ENCODE results near the gene MGARP. TPM values are rescaled to one million over a fixed set of nuclear protein-coding genes. Genes with fewer than 3 reads are reported as not detected.

MGARP gene
- polyA plus RNA-seq, 1 donor from 2014 or later, result 1.3 TPM

DNA sequence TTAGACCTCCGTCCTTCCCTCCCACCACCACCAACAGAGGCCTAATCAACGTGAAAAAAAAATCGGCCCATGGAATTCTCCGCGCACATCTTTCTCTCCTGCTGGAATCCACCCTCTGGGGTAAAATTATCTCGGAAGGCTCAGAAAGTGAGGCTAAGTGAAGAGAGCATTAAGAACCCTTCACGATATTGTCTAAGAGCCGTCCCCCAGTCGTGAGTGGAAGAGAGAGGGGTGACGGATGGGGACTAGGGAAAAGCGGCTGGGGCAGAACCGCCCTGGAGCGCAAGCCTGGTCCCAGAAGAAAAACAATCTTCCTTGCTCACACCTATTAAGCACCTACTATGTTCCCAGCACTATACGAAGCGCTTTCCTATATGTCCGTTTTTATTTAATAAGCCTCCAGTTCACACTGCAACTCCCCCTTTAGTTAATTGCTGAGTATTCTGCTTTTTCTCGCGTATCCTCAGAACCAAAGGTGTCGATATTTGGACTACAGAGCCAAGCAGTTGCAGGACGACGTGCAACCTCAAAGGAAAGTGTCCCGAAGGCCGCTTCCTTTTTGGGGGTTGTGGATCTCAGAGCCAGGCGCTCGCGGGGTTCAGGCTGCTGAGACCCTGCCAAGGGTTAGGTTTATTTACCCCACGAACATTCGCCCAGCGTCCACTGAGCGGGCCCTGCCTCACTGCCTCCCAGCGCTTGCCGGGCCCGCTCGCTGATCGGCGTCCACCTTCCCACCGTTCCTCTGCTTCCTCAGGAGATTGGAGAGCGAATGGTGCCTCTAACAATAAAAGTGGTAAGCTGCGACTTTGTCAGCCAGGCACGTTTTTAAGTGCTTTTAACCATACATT is 889 bp downstream of the MGARP start:
- Histone ChIP-seq H3K79me2 (replicated peaks; ENCODE audit: insufficient read depth, low read length) (no peaks in the 10 kb centered on the region), H3K9ac (ENCODE audit: low read length) (no peak overlapping the region), H3K4me3 (ENCODE audit: low read length) (peak overlapping the region; percentile 60), H3K36me3 (ENCODE audit: insufficient read depth, low read length) (no peaks in the 10 kb centered on the region), H3K9me3 (ENCODE audit: low read length) (no peaks in the 10 kb centered on the region), H3F3A (ENCODE audit: insufficient read depth, low read length, poor library complexity, severe bottlenecking) (no peaks in the 10 kb centered on the region), H3K4me2 (ENCODE audit: low read length) (no peak overlapping the region), H4K20me1 (ENCODE audit: insufficient read depth) (no peaks in the 10 kb centered on the region), H2AFZ (ENCODE audit: low read depth, low read length) (no peak overlapping the region), H3K27me3 (ENCODE audit: insufficient read depth, low read depth, low read length) (peaks cover 41% of the 10 kb centered on the region), H3K27ac (ENCODE audit: low read length) (no peak overlapping the region), H3K9me2 (ENCODE audit: insufficient read depth, low read length) (no peaks in the 10 kb centered on the region)
- no peak for TF ChIP-seq SMC3 (conservative IDR thresholded peaks at IDR 0.05; ENCODE audit: poor library complexity)
- no peak for TF ChIP-seq EP300 (conservative IDR thresholded peaks at IDR 0.05; ENCODE audit: poor library complexity, severe bottlenecking)
- TF ChIP-seq TAF1 (IDR thresholded peaks at IDR 0.05; ENCODE audit: low read depth), result no peak
- TF ChIP-seq, protein P1, sequence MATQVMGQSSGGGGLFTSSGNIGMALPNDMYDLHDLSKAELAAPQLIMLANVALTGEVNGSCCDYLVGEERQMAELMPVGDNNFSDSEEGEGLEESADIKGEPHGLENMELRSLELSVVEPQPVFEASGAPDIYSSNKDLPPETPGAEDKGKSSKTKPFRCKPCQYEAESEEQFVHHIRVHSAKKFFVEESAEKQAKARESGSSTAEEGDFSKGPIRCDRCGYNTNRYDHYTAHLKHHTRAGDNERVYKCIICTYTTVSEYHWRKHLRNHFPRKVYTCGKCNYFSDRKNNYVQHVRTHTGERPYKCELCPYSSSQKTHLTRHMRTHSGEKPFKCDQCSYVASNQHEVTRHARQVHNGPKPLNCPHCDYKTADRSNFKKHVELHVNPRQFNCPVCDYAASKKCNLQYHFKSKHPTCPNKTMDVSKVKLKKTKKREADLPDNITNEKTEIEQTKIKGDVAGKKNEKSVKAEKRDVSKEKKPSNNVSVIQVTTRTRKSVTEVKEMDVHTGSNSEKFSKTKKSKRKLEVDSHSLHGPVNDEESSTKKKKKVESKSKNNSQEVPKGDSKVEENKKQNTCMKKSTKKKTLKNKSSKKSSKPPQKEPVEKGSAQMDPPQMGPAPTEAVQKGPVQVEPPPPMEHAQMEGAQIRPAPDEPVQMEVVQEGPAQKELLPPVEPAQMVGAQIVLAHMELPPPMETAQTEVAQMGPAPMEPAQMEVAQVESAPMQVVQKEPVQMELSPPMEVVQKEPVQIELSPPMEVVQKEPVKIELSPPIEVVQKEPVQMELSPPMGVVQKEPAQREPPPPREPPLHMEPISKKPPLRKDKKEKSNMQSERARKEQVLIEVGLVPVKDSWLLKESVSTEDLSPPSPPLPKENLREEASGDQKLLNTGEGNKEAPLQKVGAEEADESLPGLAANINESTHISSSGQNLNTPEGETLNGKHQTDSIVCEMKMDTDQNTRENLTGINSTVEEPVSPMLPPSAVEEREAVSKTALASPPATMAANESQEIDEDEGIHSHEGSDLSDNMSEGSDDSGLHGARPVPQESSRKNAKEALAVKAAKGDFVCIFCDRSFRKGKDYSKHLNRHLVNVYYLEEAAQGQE (IDR thresholded peaks at IDR 0.05; ENCODE audit: borderline replicate concordance), result no peak
- TF ChIP-seq MXI1 (conservative IDR thresholded peaks at IDR 0.05; ENCODE audit: poor library complexity, severe bottlenecking), result no peak
- no peak for TF ChIP-seq POLR2AphosphoS5 (IDR thresholded peaks at IDR 0.05)
- no peak for TF ChIP-seq RAD21 (conservative IDR thresholded peaks at IDR 0.05)
- TF ChIP-seq EZH2 (IDR thresholded peaks at IDR 0.05; ENCODE audit: borderline replicate concordance, insufficient read depth, low read length, poor library complexity, severe bottlenecking), result no peak
- TF ChIP-seq, protein P2, sequence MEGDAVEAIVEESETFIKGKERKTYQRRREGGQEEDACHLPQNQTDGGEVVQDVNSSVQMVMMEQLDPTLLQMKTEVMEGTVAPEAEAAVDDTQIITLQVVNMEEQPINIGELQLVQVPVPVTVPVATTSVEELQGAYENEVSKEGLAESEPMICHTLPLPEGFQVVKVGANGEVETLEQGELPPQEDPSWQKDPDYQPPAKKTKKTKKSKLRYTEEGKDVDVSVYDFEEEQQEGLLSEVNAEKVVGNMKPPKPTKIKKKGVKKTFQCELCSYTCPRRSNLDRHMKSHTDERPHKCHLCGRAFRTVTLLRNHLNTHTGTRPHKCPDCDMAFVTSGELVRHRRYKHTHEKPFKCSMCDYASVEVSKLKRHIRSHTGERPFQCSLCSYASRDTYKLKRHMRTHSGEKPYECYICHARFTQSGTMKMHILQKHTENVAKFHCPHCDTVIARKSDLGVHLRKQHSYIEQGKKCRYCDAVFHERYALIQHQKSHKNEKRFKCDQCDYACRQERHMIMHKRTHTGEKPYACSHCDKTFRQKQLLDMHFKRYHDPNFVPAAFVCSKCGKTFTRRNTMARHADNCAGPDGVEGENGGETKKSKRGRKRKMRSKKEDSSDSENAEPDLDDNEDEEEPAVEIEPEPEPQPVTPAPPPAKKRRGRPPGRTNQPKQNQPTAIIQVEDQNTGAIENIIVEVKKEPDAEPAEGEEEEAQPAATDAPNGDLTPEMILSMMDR (IDR thresholded peaks at IDR 0.05; ENCODE audit: poor library complexity, severe bottlenecking), result no peak

DNA sequence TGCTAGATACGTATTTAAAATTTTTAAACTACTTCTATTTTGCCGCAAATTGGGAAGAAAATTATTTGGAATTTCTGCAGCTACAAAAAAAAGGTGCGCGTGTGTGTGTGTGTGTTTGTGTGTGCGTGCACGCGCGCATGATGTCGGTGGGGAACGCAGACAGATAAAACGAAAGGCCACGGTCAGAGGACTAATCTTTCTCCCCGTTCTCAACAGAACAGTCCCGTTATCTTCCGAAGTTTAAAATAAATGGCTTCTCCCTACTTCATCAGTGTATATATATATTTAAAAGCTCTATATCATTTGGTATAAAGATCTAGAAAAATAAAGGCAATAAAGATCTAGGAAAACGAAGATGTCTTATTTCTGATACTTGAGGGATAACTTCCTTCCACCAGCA is 1.5 kb downstream of the MGARP start:
- Histone ChIP-seq H3K79me2 (replicated peaks; ENCODE audit: insufficient read depth, low read length) (no peaks in the 10 kb centered on the region), H3K36me3 (ENCODE audit: insufficient read depth, low read length) (no peaks in the 10 kb centered on the region), H4K20me1 (ENCODE audit: insufficient read depth) (no peaks in the 10 kb centered on the region), H3K9me2 (ENCODE audit: insufficient read depth, low read length) (no peaks in the 10 kb centered on the region), H3F3A (ENCODE audit: insufficient read depth, low read length, poor library complexity, severe bottlenecking) (no peaks in the 10 kb centered on the region), H3K9ac (ENCODE audit: low read length) (no peak overlapping the region), H3K27ac (ENCODE audit: low read length) (no peak overlapping the region), H2AFZ (ENCODE audit: low read depth, low read length) (no peak overlapping the region), H3K4me3 (ENCODE audit: low read length) (no peak overlapping the region), H3K4me2 (ENCODE audit: low read length) (no peak overlapping the region), H3K27me3 (ENCODE audit: insufficient read depth, low read depth, low read length) (peaks cover 41% of the 10 kb centered on the region), H3K9me3 (ENCODE audit: low read length) (no peaks in the 10 kb centered on the region)
- TF ChIP-seq EP300 (conservative IDR thresholded peaks at IDR 0.05; ENCODE audit: poor library complexity, severe bottlenecking) (no peak), RAD21 (conservative IDR thresholded peaks at IDR 0.05) (no peak), SMC3 (conservative IDR thresholded peaks at IDR 0.05; ENCODE audit: poor library complexity) (no peak), MXI1 (conservative IDR thresholded peaks at IDR 0.05; ENCODE audit: poor library complexity, severe bottlenecking) (no peak), TAF1 (IDR thresholded peaks at IDR 0.05; ENCODE audit: low read depth) (no peak), EZH2 (IDR thresholded peaks at IDR 0.05; ENCODE audit: borderline replicate concordance, insufficient read depth, low read length, poor library complexity, severe bottlenecking) (no peak)
- TF ChIP-seq, protein P2 (IDR thresholded peaks at IDR 0.05; ENCODE audit: poor library complexity, severe bottlenecking), result no peak
- TF ChIP-seq, protein P1 (IDR thresholded peaks at IDR 0.05; ENCODE audit: borderline replicate concordance), result no peak
